Measurements from ENCODE around the gene PBX3.

The PBX3 gene

DNA sequence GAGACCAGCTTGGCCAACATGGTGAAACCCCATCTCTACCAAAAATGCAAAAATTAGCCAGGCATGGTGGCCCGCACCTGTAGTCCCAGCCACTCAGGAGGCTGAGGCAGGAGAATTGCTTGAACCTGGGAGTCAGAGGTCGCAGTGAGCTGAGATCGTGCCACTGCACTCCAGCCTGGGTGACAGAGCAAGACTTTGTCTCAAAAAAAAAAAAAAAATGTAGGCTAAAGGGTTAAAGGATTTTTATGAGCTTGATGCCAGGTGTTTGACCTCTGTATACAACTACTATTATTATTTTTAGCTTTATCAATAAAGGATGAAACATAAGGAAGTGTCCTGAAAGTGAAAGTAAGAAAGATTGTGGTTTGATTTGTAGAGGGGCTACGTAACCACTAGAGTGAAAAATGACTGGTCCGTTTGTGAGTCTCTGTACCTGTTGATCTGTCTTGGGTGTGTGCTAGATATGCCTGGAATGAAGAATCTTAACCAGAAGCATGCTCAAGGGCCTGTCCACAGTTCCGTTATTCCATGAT is 76.8 kb downstream of the PBX3 start:
- peak; percentile 33 to 80 for DNase-seq

DNA sequence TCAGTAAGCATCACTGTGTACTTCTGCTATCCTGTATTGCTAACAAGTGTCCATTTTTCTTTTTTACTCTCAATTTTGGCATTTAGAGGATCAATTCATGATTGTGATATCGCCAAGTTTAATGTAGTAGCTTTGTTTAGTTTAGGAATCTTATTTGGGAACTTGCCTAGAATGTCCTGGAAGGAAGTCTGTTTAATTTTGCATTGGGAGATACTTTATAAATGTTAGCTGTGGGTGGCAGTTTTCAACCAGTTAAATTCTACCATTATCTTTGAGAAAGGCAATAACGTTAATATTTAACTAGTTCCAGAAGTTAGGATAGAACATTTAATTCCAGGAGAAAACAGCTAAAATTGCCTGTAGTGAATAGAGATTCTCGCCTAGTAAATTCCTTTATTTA is 78.6 kb downstream of the PBX3 start:
- DNase-seq, result no peak

DNA sequence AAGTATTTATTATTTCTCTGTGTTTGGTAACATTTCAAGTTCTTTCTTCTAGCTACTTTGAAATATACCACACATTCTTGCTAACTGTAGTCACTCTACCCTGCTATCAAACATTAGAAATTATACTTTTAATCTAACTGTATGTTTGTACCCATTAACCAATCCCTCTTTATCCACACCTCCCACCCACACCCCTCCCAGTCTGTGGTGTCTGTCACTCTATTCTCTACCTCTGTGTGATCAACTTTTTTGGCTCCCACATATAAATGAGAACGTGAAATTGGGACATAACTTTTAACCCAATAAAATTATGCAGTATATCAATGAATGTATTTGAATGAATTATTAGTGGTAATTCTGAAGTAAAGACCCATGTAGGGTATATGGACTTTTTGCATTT is 79.7 kb downstream of the PBX3 start:
- DNase-seq, result no peak

DNA sequence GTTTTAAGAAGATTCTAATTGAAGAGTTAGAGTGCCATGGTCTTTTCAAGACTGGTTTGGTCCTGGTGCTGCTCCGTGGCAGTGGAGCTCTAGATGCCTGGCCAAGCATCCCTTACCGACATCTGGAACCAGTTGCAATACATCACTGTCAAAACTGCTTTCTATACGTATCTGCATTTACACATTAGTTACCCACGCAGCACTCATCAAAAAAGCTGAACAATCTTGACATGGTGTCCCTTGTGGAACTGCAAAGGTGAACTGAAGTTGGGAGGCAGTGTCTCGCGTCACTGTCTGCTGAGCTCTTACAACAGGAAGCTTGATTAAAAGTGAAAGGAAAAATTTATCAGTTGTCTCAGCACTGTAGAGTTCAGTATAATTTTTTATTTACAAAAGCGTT is 82.6 kb downstream of the PBX3 start:
- peak; percentile 77 to 81 for DNase-seq

DNA sequence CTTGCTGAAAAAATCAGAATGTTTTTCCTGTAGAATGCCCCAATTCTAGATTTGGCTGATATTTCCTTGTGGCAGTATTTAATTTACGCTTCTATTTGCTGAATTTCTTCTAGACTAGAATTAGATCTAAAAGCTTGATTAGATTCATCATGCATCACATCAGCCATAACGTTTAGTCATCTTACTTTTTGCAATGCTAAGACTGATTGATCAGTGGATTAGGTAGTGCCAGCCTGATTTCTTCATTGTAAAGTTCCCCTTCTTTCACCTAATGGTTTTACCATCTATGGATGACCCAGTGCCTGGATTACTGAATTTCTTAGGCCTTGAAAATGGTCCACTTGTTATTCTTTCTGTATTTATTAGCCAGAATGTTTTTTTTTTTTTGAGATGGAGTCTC is 83.9 kb downstream of the PBX3 start:
- DNase-seq, result no peak

DNA sequence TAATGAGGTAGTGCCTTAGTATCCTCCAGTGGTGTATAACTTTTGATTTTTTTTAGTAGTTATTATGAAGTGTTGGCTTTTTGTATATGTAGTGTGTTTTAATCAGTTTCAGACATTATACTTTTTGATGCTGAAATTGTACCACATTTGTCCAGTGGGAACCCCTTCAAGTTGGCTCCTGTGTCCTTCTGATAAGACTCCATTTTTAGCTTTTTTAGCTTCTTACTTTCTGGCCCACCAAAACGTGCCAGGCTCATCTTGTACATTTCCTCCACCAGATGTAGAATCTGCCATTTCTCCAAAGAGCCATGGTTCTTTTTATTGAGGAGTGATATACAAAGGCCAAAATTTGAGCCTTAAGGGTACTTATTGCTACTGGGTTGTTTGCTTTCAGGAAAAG is 84.4 kb downstream of the PBX3 start:
- no peak for DNase-seq

DNA sequence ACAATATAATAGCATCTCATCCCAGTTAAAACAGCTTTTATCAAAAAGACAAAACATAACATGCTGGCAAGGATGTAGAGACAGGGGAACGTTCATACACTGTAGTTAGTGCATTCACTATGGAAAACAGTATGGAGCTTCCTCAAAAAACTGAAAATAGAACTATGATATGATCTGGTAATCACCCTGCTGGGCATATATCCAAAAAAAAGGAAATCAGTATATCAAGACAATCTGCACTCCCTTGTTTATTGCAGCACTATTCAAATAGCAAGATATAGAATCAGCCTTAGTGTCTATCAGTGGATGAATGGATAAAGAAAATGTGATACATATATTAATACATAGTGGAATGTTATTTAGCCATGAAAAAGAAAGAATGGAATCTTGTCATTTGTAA is 88.5 kb downstream of the PBX3 start:
- DNase-seq, result no peak

DNA sequence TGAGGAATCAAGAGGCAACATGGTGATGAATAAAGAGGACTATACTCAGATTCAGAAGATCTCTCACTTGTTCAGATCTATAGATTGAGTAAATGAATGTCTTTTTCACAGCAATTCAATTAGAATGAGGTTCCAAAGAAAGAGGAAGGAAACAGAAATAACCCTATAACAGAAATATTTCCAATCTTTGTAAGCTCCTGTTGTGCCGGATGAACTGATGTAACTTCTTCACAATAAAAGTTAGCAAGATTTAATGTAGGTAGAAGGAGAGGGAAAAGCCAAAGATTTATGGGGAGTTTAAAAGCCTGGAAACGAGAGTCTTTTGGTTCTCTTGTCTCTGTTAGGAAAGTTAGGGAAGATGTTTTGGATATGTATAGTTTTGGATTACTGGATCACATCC is 92.1 kb downstream of the PBX3 start:
- no peak for DNase-seq

DNA sequence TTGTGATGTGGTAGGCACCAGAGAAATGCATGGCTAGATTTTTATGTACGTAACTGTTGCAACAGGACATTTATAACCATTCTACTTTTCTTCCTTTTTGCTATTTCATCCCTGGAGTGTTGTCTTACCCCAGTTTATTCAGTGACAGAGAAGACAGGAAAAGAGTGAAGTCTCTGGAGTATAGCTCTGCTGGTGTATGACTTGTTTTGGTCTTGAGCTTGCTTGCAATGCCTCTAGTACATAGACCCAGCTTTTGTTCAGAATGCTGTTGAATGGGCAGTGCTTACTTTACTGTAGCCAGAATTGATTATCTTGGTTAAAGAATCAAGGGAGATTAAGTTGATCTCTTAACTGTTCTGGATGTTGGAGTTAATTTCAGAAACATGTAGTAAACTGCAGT is 94.3 kb downstream of the PBX3 start:
- DNase-seq, result no peak

DNA sequence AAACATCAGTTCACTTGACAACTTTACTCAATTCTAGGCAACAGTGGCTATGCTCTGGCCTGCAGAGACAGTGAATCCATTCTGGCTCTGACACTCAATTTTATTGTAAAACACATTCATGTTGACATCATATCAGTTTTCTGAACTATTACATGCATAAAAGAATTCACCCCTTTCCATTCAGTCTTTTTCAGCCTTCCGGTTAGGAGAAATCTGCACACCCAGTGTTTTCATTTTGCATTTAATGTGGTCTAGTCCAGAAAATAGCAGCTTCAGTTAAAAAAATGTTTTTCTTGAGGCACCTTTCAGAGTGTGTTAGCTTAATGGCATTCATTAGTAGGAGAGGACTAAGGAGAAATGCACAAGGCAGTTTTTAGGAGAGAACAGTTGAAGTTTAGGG is 95.1 kb downstream of the PBX3 start:
- DNase-seq, result no peak

DNA sequence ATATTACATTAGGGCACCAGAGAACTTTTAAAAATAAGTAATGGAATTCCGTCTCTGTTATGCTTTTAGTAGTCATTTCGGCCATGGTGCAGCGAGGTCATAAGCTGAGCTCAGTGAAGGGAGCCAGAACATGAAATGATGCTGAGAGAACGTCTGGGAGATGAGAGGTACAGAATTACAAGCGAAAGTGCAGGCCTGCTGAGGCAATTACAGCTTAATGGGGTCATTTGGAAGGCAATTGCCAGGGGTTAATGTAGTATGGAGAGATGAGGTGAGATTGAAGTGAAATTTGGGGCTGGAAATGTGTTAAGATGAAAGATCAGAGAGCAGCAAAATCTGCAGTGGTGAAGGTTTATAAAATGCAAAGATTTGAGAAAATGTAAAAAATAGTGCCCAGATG is 96.5 kb downstream of the PBX3 start:
- no peak for DNase-seq

DNA sequence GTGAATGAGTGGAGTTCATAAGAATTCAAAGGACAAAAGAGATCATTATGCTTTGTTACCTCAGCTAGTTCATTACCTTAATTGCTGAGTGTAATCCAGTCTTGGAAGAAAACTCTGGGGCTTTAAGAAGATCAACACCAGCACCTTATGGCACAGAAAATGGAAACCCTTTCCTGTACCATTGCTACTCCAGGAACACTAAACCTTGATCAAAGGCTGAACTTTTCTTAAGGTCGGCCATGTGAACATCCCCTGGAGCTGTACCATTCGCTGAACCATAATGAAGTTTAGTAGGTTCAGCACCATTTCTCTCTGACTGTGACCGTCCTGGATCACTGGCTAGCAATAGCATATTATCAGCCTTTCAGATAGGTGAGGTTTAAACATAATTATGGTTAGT is 97.4 kb downstream of the PBX3 start:
- no peak for DNase-seq

DNA sequence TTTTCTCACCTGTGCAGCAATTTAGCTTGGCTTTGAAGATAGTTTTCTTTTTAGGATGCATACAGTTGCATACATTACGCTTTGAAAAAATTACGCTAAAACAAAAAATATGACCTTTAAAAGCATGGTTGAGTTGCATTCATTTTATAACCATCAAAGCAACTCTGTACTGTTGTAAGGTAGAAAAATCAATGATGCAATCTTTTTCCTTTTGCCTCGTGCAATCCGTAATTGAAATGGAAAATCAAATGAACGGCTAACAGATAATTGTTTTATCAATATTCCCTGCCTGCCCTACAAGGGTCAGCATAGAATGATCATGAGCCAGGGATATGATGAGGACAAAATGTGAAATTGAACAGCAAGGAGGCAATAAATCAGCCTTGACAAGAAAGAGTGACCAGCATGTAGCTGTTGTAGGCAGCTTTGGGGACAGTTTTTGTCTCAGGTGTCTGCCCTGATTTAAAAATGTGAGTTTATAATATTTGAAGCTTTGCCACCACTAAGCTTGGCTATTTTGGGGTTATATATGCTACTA is 98.2 kb downstream of the PBX3 start:
- DNase-seq, result no peak

DNA sequence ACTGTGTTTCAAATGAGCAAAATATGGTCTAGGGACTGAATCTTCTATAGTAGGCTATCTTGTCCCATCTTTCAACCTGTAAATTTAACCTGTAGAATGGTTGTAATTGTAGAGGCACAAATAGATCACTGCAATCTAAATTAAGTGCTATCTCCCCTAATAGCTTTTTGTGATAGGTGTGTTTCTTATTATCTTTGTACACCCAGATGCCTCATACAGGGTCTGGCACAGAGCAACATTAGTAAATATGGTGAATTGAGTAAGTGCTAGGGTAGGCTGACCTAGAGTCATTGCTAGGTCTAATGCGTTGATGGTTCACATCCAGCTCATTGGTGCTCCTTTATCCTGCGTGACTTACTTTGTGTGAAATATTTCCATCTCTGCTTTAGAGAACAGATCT is 100.6 kb downstream of the PBX3 start:
- DNase-seq, result no peak

DNA sequence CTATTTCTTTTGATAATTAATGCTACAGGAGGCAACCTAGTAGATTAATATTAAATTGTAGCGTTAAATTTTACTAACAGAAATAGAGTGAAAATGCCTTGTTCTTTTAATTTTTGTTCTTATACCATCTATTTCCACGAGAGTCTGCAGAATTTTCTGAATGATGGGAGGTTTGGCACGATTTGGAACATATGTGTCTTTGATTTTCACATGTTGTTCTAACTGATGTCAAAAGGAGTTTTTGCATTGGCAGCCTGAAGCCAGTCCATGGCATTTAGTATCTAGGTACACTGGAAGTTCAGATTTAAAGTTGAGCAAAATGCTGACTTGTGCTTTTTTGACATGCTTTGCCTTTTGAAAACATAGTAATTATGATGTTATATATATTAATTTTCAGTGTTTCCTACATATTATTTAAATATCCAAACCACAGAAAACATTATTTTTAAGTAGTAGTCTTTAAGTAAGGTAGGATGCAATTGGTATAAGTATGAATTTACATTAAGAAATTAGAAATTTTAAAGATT is 103.0 kb downstream of the PBX3 start:
- DNase-seq, result no peak

DNA sequence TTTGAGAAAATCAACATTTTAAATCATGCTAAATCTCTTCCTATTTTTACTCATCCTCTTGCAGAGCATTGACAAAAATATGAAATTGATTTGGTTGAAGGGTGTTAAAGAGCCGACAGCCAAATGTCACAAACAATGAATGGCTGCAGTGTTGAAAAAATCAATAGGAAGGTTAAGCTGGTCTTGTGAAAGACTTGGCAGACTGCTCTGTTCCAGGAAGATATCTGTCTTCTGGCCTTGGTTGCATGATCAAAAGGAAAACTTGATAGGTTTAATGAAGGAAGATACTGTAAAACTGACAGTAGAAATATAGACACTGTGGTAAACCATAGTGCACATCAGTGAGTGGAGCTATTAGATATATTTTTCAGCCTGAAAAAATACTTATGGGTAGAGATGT is 103.6 kb downstream of the PBX3 start:
- DNase-seq, result no peak

DNA sequence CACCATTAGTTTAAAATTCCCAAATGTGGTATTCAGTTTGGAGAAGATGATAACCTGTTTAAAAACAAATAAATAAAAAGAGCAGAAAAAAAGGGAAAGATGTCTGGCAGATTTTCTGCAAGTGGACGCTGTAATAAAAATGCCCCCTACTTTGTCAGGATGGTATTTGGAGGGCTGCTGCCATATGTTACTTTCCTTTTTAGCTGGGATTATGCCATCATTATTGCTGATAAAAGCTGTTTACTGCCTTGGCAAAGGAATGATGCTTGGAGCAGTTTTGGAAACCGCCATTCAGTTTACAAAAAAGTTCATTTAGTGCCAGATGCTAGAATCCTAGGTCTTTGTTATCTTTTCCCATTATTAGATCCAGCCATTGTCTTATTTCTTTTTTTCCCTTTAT is 104.8 kb downstream of the PBX3 start:
- no peak for DNase-seq

DNA sequence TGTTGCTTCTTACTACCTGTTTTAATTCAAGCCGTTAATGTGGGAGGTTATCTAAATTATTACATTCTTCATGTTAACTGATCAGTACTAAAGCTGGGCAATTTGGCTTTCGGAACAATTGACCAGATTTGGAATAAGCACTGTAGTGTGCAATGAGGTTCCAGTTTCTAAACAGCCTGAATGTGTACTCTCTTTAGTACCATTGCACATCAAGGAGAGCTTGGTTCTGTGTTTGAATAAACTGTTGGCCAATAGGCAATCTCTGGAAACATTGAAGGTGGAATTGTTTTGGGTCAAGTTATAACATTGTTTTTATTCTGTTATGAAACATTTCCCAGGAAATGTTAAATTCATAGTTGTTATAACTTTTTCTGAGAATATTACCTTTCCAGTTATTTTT is 105.2 kb downstream of the PBX3 start:
- no peak for DNase-seq

DNA sequence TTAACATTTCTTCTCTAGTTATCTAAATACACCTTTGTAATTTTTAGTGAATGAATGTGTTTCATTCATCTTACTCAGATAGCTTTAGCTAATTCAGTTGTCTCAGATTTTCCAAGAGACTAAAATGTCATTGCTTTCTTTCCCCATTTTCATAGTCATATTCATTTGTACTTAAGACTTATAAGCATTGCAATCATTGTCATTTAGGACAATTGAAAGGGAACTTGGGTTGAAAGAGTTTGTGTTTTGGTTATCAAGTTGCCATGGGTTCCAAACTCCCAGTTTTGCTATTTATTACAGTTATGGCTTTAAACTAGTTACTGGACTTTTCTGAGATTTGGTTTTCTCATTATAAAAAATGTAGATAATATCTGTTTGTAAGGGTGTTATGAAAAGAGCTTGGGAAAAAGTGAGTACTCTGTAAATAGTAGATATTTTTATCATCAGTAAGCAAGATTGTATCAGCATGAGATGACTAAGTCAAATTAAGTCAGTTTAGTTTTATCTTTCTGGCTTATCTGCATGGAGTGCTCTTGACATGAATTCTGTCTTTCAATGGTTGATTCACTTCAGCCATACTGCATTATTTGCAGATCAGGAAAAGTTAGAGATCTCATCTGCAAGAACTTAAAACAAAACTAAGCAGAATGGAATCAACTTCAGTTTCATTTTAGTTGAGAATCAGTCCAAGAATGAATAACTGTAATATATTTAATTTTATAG is 107.5 kb downstream of the PBX3 start:
- DNase-seq, result no peak

DNA sequence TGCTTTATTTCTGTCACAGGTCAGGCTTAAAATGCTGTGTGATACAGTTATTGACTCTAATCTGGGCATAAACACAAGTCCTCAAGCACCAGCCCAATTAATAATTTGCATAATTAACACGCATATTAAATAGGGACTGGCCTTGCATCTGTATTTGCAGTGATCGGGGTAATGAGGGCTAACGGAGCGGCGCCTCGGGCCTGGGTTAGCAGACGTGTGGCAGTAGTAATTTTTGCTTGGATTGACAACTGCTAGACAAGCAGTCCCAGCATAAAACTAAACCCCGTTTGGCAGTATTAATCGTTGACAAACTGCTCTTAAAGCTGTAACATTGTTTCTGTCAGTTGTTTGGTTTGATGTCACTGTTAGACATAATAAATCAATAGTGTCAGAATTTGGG is 109.2 kb downstream of the PBX3 start:
- no peak for DNase-seq

DNA sequence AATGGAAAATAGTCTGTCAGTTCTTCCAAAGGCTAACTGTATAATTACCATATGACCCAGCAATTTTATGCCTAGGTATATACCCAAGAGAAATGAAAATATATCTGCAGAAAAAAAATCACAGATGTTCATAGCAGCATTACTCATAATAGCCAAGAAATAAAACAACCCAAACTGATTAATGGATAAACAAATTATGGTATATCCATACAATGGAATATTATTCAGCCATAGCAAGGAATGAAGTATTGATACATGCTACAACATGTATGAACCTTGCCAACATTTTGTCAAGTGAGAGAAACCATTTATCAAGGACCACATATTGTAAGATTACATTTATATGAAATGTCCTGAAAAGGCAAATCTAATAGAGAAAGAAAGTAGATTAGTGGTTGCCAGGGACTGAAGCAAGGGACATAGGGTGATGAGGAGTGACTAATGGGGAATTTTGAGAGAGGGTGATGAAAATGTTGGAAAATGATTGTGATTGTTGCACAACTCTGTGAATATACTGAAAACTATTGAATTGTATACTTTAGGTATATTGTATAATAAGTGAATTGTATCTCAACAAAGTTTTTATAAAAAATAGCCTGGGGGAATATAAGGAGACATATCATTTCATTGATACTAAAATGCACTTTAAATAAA is 114.4 kb downstream of the PBX3 start:
- DNase-seq, result no peak

DNA sequence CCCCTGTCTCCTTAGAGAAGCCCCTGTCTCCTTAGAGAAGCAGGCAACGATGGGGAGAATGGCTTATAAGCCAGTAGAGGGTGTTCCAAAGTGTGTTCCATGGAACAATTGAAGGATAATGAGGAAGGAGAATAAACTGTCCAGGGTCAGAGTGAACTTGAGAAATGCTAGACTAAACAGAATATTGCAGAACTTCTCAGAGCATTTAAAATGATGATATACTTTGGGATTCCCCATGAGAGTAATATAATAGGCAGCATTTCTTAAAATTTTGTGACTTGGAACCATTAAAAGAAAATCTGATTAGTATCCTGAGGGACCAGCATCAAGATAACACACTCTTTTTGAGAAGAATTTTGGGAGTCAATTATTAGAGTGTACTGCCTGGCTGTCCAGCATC is 116.8 kb downstream of the PBX3 start:
- no peak for DNase-seq

DNA sequence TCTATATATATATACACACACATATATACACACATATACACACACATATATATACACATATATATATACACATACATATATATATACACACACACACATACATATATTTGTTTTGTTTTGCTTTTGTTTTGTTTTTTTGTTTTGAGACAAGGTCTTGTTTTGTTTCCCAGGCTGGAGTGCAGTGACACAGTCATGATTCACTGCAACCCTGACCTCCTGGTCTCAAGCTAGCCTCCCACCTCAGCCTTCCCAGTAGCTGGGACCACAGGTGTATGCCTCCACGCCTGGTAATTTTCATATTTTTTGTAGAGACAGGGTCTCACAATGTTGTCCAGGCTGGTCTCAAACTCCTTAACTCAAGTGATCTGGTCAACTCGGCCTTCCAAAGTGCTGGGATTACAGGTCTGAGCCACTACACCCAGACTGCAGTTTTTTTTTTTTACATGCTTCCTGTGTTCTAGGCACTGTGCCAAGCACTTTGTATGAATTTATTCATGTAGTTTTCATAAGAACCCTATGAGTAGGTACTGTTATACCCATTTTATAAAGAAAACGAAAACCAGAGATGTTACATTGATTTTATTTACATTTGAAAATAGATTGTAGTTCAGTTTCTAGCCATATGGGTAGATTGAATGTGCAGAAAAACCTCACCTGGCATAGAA is 120.7 kb downstream of the PBX3 start:
- DNase-seq, result no peak

DNA sequence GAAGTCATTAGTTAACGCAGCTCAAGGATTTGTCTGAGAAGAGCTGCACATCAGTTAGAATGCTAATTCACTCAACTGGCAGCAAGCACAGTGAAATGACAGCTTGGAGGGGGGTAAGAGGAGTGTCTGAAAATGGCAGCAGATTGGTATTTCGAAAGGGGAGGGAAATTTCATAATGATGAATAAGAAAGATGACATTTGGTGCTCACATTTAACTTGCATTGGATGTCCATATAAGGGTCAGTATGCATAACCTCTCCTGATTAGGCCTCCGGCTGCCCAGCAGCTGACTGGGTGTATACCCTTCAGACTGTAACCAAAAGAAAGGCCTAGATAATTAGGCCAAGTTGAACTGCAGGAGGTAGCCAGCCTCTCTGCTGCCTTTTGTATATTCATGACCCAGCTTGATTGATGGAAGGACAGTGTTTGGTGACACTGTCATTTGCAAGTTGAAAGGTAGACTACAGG is 131.0 kb downstream of the PBX3 start:
- no peak for DNase-seq
